HL-60 (cell line): ENCODE results near the gene FIGNL2.

Experiments used
- DNase-seq, 2 experiments: peaks; one replicate each; pipeline ENCODE4 v3.0.0-alpha.2; 2010 to 2020; ENCODE audit warnings: low read depth in 1 of 2, low spot score in 1 of 2
- H3K27ac ChIP-seq: fragments of 250-450 bp; sonication (Bioruptor Pico); replicated peaks from 2 replicates; pipeline ENCODE4 v1.5.1; 2020; ENCODE audit warnings: mild to moderate bottlenecking, moderate library complexity
- H3K27me3 ChIP-seq: fragments of 250-450 bp; sonication (Bioruptor Pico); 2 replicates; pipeline ENCODE4 v1.5.1; 2021; ENCODE audit warnings: mild to moderate bottlenecking, moderate library complexity; ENCODE audit not compliant: insufficient read depth, poor library complexity, severe bottlenecking
- H3K4me3 ChIP-seq: replicated peaks from 2 replicates; pipeline ENCODE4 v1.5.1; 2011; ENCODE audit warnings: mild to moderate bottlenecking, control low read depth, low read length; ENCODE audit not compliant: insufficient read depth
- CTCF ChIP-seq: IDR thresholded peaks from one replicate; pipeline ENCODE4 v1.5.1; 2011; ENCODE audit warnings: low read length, control low read depth, inconsistent platforms; ENCODE audit not compliant: insufficient read depth
- GABPA ChIP-seq: IDR thresholded peaks from 2 replicates; pipeline ENCODE4 v1.6.1; 2012; ENCODE audit warnings: low read depth
- POLR2AphosphoS5 ChIP-seq: IDR thresholded peaks from 2 replicates; pipeline ENCODE4 v1.6.1; 2012; ENCODE audit warnings: low read depth
- REST ChIP-seq: IDR thresholded peaks from 2 replicates; pipeline ENCODE4 v1.6.1; 2012; ENCODE audit warnings: low read depth; ENCODE audit not compliant: insufficient replicate concordance
- SPI1 ChIP-seq: IDR thresholded peaks from 2 replicates; pipeline ENCODE4 v1.6.1; 2012; ENCODE audit warnings: low read depth, mild to moderate bottlenecking, borderline replicate concordance

FIGNL2 gene

GRCh38 chr12:51784688-51785087 lies 63.8 kb downstream of the FIGNL2 start:
- Histone ChIP-seq H3K27me3 (no peaks in the 10 kb centered on the region), H3K4me3 (no peak overlapping the region), H3K27ac (no peak overlapping the region)
- DNase-seq = no peak
- TF ChIP-seq SPI1 (no peak), POLR2AphosphoS5 (no peak)

DNA sequence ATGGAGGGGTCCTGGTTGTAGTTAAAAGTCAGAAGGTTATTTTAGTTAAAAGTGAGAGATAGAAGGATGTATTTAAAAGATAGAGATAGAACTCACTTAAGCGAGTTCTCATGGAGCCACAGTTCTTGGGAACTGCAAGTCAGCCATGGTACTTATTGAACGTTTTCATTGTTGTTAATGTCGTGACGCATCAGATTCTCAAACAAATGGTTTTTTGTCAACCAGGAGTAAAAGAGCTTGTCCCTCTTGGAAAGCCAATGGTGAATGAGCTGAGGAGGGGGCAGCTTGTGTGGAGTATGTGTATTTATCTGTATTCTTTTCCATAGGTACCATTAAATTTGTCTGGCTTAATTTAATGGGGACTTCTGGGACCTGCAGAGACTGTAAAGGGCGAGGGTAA lies 68.6 kb downstream of the FIGNL2 start:
- no peak for DNase-seq
- no peaks in the 10 kb centered on the region for H3K27me3 ChIP-seq
- no peak for TF ChIP-seq REST
- no peak for TF ChIP-seq SPI1
- no peak for TF ChIP-seq GABPA
- TF ChIP-seq POLR2AphosphoS5 = no peak
- no peak for TF ChIP-seq CTCF
- no peak overlapping the region for H3K4me3 ChIP-seq
- H3K27ac ChIP-seq = no peak overlapping the region

- DNase-seq = no peak
- H3K27me3 ChIP-seq = no peaks in the 10 kb centered on the region
- no peak overlapping the region for H3K4me3 ChIP-seq
- TF ChIP-seq REST (no peak), CTCF (no peak), GABPA (no peak), SPI1 (no peak), POLR2AphosphoS5 (no peak)
- H3K27ac ChIP-seq = no peak overlapping the region
These were observed 70.5 kb downstream of the FIGNL2 start for GRCh38 chr12:51777973-51778372.

DNA sequence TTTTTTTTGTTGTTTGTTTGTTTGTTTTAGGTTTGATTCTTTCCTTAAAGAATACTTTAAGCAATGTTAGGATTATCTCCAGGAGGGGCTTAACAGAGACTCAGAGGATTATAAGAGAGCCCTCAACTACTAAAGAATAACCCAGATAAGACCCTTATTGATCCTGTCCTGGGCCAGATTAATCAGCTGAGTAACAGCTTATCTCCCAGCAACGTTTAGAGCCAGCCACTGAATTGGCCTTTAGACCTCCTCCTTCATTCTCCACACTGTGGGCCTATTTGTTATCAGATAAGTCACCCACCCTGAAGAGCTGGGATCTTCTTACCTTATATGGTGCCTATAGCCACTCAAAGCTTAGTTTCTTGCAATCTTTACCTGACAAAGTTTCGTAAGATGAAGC lies 71.1 kb downstream of the FIGNL2 start:
- H3K4me3 ChIP-seq = no peak overlapping the region
- H3K27me3 ChIP-seq = no peaks in the 10 kb centered on the region
- DNase-seq = no peak
- TF ChIP-seq REST (no peak), CTCF (no peak), GABPA (no peak), SPI1 (no peak), POLR2AphosphoS5 (no peak)
- H3K27ac ChIP-seq = no peak overlapping the region
